ENCODE measurements around the gene NEDD9.

NEDD9 gene, protein sequence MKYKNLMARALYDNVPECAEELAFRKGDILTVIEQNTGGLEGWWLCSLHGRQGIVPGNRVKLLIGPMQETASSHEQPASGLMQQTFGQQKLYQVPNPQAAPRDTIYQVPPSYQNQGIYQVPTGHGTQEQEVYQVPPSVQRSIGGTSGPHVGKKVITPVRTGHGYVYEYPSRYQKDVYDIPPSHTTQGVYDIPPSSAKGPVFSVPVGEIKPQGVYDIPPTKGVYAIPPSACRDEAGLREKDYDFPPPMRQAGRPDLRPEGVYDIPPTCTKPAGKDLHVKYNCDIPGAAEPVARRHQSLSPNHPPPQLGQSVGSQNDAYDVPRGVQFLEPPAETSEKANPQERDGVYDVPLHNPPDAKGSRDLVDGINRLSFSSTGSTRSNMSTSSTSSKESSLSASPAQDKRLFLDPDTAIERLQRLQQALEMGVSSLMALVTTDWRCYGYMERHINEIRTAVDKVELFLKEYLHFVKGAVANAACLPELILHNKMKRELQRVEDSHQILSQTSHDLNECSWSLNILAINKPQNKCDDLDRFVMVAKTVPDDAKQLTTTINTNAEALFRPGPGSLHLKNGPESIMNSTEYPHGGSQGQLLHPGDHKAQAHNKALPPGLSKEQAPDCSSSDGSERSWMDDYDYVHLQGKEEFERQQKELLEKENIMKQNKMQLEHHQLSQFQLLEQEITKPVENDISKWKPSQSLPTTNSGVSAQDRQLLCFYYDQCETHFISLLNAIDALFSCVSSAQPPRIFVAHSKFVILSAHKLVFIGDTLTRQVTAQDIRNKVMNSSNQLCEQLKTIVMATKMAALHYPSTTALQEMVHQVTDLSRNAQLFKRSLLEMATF

DNA sequence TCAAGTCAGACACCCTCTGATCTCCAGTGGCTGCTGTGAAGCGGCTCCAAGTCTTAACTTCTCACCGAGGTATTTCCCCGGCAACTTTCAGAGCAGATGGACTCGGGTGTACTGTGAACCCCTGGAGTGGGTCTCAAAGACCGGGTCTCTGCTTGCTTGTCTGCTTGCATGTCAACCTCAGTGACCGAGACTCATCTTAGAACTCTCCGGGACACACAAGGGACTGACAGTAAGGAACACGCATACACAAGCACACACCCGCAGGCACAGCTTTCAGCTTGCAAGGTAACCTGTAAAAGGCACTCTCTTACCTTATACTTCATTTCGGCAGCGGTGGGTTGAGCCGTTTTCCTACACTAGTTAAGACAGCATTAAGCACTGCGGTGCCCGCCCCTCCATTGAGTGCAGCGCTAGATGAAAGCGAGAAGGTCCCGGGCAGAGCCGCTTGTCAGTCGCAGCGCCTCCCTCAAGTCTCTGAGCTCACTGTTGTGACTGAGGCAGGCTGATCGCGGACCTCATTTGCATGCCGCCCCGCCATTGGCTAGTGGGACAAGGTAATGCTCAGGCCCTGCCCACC lies at the start of gene NEDD9:
NEDD9 (minus strand) TSS at position 476 of the 577 bp plus-strand sequence; CDS start at position 323, 153 bp downstream.
- in situ Hi-C loops (cut with HindIII; ENCODE audit: low sequenced_read_pairs), result no loop called here

DNA sequence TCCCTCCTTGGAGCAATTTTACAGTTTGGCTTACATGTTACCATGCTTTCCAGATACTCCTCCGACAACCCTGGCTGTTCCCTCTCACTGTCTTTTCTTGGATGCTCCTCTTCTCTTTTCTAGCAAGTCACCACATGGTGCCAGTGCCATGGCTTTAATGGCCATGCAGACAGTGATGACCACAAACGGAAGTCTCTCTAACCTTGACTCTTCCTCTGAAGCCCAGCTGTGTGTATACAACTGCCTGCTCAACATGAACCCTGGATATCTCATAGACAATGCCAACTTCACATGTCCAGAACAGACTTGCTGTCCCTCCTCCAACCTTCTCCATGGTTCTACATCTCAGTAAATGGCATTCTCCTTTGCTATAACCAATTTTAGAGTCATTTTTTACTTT lies 49.8 kb upstream of the NEDD9 start:
- in situ Hi-C loops (cut with HindIII; ENCODE audit: low sequenced_read_pairs), result no loop called here

DNA sequence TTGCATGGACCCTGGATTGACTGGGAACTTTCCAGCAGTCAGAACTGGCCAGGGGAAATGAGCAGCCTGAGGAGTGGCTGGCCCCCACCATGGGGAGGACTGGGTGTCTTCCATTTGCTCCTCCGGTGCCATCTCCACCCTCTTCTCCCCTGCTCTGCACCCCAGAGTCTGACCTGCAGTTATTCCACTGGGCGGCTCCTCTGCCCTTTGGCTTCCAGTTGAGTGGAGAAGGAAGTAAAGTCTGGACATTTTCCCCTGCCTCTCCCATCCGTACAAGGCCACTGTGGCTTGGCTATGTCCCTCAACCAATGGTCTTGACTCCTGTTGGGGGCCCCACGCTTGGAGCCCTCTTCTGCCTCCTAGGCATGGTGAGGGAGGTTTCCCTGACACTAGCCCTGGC lies 47.9 kb upstream of the NEDD9 start:
- in situ Hi-C loops (cut with HindIII; ENCODE audit: low sequenced_read_pairs), result no loop called here

DNA sequence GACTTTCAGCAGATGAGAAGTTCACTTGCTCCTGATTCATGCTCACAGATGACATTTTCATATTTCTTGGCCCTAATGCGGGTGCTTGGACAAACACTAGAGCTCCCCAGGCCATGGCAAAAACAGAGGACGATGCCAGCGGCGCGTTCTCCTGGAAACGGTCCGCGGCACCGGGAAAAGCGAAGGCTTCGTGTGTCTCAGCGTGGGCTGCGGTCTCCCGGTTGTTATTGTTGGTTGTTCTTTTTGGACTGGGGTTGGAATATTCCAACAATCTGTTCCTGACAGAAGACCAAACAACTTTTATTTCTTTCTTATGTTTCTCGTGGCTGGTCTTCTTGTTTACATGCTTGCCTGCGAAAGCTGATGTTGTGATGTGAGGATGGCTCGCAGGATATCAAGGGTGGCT lies 46.8 kb upstream of the NEDD9 start:
- in situ Hi-C loops (cut with HindIII; ENCODE audit: low sequenced_read_pairs), result no loop called here

DNA sequence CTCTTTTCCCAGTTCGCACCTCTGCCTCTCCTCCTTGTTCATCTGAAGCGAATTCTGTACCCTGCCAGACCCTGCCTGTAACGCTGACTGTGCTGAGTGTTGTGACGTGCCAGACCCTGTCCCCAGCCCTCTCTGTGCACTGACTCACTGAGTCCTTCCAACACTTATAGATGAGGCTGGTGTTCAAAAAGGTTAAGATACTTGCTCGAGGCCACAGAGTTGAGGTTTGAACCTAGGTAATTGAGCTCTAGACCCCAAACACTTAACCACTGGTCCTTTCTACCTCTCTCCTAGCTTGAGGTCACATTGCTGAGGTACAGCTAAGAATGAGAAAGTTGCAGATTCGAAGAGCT lies 45.7 kb upstream of the NEDD9 start:
- in situ Hi-C loops (cut with HindIII; ENCODE audit: low sequenced_read_pairs), result no loop called here

DNA sequence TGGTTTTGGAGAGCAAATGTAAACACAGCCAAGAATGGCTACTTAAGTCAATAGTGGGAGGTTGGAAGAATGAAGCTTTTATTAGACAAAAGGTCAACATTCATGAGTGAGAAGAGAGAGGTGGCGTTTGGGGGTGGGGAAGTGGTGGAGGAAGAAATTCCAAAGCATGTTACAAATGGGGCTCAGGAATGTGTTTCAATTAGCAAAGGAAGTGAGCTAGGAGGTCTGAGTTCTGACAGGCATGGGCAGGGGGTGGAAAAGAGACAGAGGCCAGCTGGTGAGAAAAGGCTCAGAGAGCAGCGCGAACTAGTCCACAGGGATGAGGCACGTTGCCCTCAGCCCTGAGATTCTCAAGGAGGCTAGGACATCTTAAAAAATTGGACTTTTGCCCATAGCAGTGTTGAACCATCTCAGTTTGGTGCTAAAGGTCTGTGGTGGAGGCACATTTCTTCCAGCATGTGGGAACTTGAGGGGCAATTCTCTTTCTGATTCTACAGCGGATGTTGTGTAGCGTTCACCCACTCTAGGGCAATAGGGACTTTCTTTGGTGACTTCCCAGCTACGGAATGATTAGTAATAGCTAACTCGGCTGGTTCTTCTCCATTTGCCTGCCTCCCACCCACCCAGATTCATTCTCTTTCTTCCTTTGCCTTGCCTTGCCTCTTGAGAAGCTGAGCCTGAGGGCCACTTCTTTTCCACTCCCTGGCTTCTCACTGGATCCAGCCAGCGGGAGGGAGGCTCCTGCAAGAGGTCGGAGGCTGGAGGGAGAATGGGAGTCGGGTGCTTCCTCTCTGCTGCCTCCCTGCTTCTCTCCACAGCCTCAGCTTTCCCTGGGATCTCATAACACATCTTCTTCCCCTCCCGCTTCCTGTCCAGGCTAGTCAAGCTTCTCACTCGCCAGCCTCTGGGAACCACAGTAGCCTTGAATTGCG lies 45.1 kb upstream of the NEDD9 start:
- in situ Hi-C loops (cut with HindIII; ENCODE audit: low sequenced_read_pairs), result no loop called here

DNA sequence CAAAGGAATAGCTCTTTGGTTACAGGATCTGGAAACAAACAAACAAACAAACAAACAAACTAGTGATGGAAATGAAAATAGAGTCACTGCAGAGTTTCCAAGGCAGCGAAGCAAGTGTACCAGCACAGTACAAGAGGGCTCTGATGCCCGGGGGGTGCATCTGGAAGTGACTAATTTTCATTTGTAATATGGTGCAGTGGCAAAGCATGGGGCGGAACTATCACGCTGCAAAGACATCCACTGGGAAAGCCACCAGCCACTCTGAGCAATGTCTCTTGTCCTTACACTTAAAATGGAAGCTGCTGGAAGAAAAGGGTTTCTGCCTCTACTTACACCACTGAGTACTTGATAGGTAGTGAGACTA lies 44.4 kb upstream of the NEDD9 start:
- in situ Hi-C loops (cut with HindIII; ENCODE audit: low sequenced_read_pairs), result no loop called here

DNA sequence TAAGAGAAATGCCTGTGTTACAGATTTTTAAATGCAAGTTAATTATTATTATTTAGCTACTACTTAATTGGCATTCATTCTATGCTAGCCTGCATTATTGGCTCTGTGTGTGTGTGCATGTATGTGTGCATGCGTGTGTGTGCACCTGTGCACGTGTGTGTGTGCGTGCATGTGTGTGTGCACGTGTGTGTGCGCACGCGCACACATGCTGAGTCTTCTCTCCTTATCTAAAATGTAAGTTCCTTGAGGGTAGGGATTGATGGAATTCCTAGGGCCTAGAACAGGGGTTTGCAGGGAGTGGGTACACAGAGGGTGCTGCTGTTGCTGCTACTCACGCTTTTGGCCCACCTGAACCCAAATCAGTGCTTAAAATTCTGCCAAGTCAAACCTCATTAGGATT lies 43.8 kb upstream of the NEDD9 start:
- in situ Hi-C loops (cut with HindIII; ENCODE audit: low sequenced_read_pairs), result no loop called here

DNA sequence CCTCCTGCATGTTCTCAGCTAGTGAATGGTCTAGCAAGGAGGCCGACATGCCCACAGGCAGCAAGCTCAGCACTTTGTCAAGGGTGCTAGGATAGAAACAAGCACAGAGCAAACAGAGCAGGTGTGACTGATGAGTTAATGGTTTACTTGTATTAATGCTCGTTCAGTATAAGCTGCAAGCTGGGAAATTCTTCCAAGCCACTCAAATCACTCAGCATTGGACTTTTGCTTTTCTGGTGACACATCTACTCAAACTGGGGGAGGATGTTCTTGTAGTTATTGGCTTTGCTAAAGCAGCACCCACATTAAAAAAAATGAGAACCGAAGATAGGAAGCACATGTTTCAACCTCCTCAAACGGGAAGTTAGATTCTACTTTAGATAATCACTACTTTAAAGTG lies 43.1 kb upstream of the NEDD9 start:
- in situ Hi-C loops (cut with HindIII; ENCODE audit: low sequenced_read_pairs), result no loop called here

DNA sequence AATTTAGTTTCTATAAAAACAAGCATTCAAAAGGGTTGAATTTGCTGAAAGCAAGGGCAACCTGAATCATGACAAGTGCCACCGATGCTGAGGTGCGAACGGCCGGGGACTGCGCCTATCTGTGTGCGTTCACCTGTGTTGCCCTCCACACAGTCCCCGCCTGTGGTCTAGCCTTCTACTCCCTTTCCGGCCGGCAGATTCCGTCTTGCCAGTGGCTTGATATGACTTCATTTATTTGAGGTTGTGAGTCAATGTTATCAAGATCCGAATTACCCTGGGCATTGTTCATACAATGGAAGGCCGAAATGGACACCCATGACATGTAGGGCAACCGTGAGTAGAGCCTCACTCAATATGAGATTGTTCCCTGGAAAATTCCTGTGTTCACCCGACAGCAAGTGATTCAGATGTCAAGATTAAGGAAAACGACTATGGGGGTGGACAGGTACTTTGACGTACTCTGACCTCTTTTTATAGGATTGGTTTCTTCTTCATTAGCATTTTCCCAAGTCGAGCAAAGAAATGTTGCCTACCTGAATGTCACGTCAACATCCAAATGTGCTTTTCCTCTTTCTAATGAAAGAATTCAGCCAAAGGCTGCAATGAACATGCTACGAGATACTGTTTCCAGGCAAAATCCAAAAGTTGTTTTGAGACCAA lies 41.1 kb upstream of the NEDD9 start:
- in situ Hi-C loops (cut with HindIII; ENCODE audit: low sequenced_read_pairs), result no loop called here

DNA sequence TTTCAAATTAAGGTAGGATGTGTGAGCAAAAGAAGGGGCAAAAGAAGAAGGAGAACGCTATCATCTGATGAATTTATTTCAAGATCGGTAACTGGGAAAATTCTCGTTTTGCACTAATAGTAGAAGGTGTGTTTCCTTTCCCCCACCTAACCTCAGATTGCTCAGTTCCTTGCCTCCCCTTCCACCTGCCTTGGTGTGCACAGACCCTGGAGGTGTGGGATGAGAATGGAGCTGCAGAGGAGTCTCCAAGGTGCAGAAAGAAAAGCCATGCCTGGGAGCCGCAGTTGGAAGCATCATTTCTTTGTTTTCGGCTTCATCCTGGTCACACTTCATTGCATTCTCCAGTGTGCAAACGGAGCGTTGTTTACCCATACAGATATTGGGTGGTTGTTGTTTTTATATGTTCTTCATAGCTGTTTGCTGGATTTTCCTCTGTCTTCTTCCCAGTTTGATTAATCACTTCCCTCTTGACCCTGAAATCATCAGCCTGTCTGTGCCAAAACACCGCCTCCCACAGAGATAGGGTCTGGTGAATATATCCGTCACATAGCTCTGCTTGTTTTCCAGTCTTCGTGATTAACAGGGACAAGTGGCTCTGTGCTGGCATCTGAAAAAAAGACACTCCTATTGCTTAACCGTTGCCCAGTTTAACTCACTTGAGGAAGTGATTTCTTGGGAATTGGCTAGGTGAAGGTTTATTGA lies 40.2 kb upstream of the NEDD9 start:
- in situ Hi-C loops (cut with HindIII; ENCODE audit: low sequenced_read_pairs), result no loop called here

DNA sequence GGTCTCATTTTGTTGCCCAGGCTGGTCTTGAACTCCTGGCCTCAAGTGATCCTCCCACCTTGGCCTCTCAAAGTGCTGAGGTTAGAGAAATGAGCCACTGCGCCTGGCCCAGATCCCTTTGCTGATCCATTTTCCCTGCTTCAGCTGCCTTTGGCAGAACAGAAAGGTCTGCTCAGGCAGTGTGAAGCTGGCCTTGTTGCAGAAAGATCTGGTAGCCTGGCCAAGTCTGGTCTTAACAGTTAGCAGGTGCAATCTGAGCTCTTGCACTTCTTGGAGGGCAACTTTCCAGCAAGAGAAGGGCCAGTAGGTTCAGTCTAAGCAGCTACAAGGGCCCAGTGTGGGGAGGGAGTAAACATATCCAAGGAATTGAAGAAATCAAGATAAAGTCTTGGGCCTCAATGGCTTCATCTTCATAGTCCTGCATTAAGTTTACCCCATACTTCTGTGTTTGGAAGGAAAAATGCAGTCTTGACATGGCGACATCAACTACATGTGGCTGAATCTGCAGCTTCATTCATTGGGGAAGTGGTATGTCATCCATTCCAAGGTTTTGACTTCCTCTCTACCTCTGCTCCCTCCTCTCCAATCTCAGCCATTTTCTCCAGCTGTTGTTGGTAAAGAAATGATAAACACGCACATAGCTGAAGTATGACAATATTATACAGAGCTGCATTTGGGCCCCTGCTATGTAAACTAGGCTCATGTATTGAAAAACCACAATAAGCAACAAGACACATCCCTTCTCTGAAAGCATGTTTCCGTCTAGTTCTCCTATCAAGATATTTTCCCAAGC lies 39.0 kb upstream of the NEDD9 start:
- in situ Hi-C loops (cut with HindIII; ENCODE audit: low sequenced_read_pairs), result no loop called here

DNA sequence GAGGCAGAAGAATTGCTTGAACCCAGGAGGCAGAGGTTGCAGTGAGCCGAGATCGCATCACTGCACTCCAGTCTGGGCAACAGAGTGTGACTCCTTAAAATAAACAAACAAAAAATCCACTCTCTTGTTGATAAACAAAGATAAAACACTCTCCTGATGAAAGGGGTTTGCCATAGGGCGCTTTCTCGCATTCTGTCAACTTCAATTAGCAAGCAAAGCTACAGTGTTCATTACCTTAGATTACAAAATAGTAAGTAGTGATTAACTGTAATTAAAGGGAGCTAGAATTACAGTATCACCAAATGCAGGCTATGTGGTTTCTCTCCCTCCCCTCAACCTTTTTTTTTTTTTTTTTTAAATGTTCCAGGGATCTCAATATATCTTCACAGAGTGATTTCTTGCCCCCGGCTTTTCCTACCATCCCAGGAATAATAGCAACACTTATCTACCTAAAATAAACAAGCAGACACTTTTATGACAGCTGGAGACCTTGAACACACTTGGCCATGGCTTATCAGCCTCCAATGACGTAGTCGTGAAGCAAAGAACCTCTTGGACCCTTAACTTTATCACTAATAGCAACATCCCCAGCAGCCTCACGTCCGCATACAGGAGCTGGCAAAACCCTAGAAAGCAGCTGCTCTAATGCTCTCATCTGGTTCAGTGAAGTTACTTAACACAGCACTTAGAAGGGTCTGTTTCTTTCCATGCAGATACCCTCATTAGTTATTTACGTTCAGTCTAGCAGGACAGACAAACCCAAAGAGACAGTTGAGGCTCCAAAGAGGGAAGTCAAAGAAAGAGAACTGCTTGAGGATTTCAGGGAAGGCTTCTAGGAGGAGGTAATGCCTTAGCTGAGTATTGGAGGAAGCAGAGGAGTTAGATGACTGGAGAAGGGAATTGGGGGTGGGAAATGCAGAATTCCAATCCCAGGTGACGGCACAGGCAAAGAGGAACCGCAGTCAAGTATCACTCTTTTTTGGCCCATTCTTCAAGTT lies 37.9 kb upstream of the NEDD9 start:
- in situ Hi-C loops (cut with HindIII; ENCODE audit: low sequenced_read_pairs), result no loop called here

DNA sequence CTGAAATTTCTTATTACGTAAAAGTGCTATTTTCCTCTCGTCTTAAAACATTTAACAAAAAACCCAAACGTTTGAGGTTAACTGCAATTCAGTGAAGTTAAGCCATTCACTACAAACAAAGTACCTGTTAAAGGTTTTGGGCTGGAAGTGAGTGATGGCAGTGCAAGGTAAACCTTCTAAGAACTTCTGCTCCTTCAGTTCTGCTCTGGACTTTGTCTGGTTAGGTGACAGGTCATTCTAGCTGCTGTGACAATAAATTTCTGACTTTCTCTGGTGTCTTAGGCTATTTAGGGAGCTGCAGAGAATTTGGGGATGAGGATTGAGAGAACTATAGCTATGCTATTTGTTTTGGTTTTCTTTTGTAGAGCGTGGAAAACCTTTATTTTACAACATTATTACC lies 36.5 kb upstream of the NEDD9 start:
- in situ Hi-C loops (cut with HindIII; ENCODE audit: low sequenced_read_pairs), result no loop called here

DNA sequence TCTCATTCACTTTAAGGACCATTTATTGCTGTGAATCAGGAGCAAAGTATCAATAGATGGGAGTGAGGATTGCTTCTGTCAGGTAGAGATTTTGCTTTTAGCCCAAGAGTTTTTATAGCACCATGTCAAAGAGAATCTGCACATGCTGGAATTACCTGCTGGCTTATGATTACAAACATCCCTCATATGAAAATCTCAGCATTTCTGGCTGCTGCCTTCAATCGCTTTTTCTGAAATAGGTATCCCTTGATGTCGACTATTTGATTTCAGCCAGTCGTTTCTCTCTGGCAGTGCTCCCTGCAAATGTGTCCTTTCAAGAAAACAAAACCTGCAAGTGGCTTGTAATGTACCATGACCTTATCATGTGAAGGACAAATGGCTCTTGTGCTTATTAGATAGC lies 34.5 kb upstream of the NEDD9 start:
- in situ Hi-C loops (cut with HindIII; ENCODE audit: low sequenced_read_pairs), result no loop called here

DNA sequence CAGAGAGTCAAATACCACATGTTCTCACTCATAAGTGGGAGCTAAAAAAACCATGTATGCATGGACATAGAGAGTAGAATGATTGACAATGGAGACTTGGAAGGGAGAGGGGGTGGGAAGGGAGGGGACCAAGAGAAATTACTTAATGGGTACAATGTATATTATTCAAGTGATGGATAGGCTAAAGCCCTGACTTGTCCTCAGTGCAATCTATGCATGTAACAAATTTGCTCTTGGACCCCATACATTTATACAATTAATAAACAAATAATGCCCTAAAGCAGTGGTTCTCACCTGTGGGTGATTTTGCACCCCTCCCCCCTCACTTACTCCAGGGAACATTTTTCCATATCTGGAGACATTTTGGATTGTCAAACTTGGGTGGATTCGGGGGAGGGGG lies 33.5 kb upstream of the NEDD9 start:
- in situ Hi-C loops (cut with HindIII; ENCODE audit: low sequenced_read_pairs), result no loop called here

DNA sequence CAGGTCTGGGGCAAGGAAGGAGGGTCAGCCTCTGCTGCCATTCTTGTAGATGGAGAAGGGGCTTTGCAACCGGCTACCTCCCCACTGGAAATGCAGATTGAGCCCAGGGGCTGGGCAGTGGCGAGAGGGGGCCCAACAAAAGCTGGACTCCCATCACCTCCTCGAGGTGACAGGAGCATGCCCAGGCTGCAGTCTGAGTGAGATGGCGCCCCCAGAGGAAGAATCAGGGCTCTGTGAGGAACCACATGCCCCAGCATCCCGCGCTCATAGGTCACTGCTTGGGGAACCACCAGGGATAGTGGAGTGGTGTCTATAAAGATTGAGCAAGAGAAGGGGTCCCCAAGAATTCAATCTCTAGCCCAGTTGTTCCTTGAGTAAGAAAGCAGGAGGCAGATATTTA lies 31.6 kb upstream of the NEDD9 start:
- in situ Hi-C loops (cut with HindIII; ENCODE audit: low sequenced_read_pairs), result no loop called here

DNA sequence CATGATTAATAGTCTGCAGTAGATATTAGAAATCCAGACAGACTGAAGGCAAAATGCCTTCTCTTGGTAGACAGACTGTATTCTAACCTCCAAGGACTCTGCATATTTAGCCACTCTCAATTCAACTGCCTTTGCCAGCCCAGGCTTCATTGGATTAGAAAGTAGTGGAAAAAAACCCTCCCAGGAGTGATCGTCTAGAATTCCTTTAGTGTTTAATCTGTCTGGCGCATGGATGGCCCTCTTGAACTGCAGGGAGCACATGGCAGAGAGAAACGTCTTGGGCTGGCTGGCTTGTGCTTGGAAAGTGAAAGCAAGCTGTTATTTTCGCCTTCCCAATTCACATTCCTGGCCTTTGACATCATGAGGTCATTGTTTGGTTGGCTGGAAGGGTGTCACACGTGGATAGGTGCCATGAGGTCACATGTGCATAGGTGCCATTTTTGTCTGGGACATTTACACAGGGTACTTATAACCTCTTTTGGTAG lies 30.9 kb upstream of the NEDD9 start:
- in situ Hi-C loops (cut with HindIII; ENCODE audit: low sequenced_read_pairs), result no loop called here
